WTC11 (cell line): ENCODE data around the gene ARHGAP45. TPM values are rescaled to one million over a fixed set of nuclear protein-coding genes. Genes with fewer than 3 reads are reported as not detected.

ENCODE experiments used
- ATAC-seq: fragments of 200-7000 bp; cut with Tn5 transposase; 2 replicates; pipeline ENCODE4 v1.10.0; 2021; ENCODE audit warnings: mild to moderate bottlenecking, moderate library complexity
- CTCF ChIA-PET: fragments of 300-600 bp; sonication (Branson Sonifier 250); formaldehyde crosslinking; loops from one replicate; lab custom pipeline; 2021; ENCODE audit warnings: antibody characterized with exemption; lab: Charles Lee
- POLR2A ChIA-PET: fragments of 350-600 bp; sonication (Branson Sonifier 250); formaldehyde crosslinking; loops from one replicate; lab custom pipeline; 2021; ENCODE audit warnings: antibody characterized with exemption; lab: Charles Lee
- DNase-seq: peaks from one replicate; pipeline ENCODE4 v3.0.0; 2021; ENCODE audit warnings: low spot score
- H3K27ac Mint-ChIP-seq: 2 replicates; pipeline ENCODE4 v1.8.0; 2021; ENCODE audit warnings: mixed read lengths
- H3K27me3 Mint-ChIP-seq: 2 replicates; pipeline ENCODE4 v1.8.0; 2021; ENCODE audit warnings: low read depth, mild to moderate bottlenecking, moderate library complexity, mixed read lengths
- H3K36me3 Mint-ChIP-seq: 2 replicates; pipeline ENCODE4 v1.8.0; 2021; ENCODE audit warnings: mixed read lengths
- H3K4me1 Mint-ChIP-seq: 2 replicates; pipeline ENCODE4 v1.8.0; 2022; ENCODE audit warnings: mixed read lengths
- H3K4me3 Mint-ChIP-seq: 2 replicates; pipeline ENCODE4 v1.8.0; 2021; ENCODE audit warnings: mild to moderate bottlenecking, moderate library complexity, mixed read lengths
- H3K9me3 Mint-ChIP-seq: 2 replicates; pipeline ENCODE4 v1.8.0; 2021; ENCODE audit warnings: mixed read lengths
- FOXP1 ChIP-seq: sonication (generic); formaldehyde crosslinking; IDR thresholded peaks from 2 replicates; pipeline ENCODE4 v1.8.0; 2022; ENCODE audit warnings: missing genetic modification reagents, mild to moderate bottlenecking, moderate library complexity, borderline replicate concordance
- IRF2 ChIP-seq: sonication (generic); formaldehyde crosslinking; IDR thresholded peaks from 2 replicates; pipeline ENCODE4 v1.8.0; 2022; ENCODE audit warnings: low read depth, missing genetic modification reagents, borderline replicate concordance
- SMAD4 ChIP-seq: sonication (generic); formaldehyde crosslinking; IDR thresholded peaks from 2 replicates; pipeline ENCODE4 v1.8.0; 2022; ENCODE audit warnings: mild to moderate bottlenecking, missing genetic modification reagents
- SOX15 ChIP-seq: fragments of 250-450 bp; sonication (Bioruptor Pico); IDR thresholded peaks from 2 replicates; pipeline ENCODE4 v1.9.0; 2021; ENCODE audit warnings: mild to moderate bottlenecking
- TP53 ChIP-seq: sonication (generic); formaldehyde crosslinking; IDR thresholded peaks from 2 replicates; pipeline ENCODE4 v1.8.1; 2023; ENCODE audit warnings: mild to moderate bottlenecking, missing genetic modification reagents
- ZNF416 ChIP-seq: fragments of 250-450 bp; sonication (Bioruptor Pico); IDR thresholded peaks from 2 replicates; pipeline ENCODE4 v1.9.0; 2021; ENCODE audit warnings: mild to moderate bottlenecking, inconsistent platforms
- total RNA-seq: library from RNA; stranded (reverse); gene quantifications from 3 replicates; pipeline ENCODE4 v1.2.3, GENCODE V29; 2021
- TF ChIP-seq, protein P1 (sequence below): sonication (generic); formaldehyde crosslinking; conservative IDR thresholded peaks from 2 replicates; pipeline ENCODE4 v1.8.1; 2022; ENCODE audit warnings: mild to moderate bottlenecking, missing genetic modification reagents
- TF ChIP-seq, protein P2 (sequence below): fragments of 250-450 bp; sonication (Bioruptor Pico); IDR thresholded peaks from 2 replicates; pipeline ENCODE4 v2.1.2; 2022; ENCODE audit warnings: mild to moderate bottlenecking, moderate library complexity
- TF ChIP-seq, protein P3 (sequence below): sonication (generic); formaldehyde crosslinking; IDR thresholded peaks from 2 replicates; pipeline ENCODE4 v1.8.1; 2023; ENCODE audit warnings: mild to moderate bottlenecking, missing genetic modification reagents, moderate library complexity
- TF ChIP-seq, protein P4 (sequence below): fragments of 250-450 bp; sonication (Bioruptor Pico); conservative IDR thresholded peaks from 2 replicates; pipeline ENCODE4 v1.9.0; 2021; ENCODE audit warnings: mild to moderate bottlenecking
- TF ChIP-seq, protein P5 (sequence below): sonication (generic); formaldehyde crosslinking; IDR thresholded peaks from 2 replicates; pipeline ENCODE4 v1.8.0; 2022; ENCODE audit warnings: missing genetic modification reagents
- TF ChIP-seq, protein P6 (sequence below): fragments of 250-450 bp; sonication (Bioruptor Pico); IDR thresholded peaks from 2 replicates; pipeline ENCODE4 v1.8.0; 2021; ENCODE audit warnings: mild to moderate bottlenecking
- TF ChIP-seq, protein P7 (sequence below): sonication (generic); formaldehyde crosslinking; IDR thresholded peaks from 2 replicates; pipeline ENCODE4 v1.8.1; 2023; ENCODE audit warnings: mild to moderate bottlenecking, missing genetic modification reagents

The ARHGAP45 gene
- total RNA-seq, 1 experiment from 2014 or later = 40.9 TPM

DNA sequence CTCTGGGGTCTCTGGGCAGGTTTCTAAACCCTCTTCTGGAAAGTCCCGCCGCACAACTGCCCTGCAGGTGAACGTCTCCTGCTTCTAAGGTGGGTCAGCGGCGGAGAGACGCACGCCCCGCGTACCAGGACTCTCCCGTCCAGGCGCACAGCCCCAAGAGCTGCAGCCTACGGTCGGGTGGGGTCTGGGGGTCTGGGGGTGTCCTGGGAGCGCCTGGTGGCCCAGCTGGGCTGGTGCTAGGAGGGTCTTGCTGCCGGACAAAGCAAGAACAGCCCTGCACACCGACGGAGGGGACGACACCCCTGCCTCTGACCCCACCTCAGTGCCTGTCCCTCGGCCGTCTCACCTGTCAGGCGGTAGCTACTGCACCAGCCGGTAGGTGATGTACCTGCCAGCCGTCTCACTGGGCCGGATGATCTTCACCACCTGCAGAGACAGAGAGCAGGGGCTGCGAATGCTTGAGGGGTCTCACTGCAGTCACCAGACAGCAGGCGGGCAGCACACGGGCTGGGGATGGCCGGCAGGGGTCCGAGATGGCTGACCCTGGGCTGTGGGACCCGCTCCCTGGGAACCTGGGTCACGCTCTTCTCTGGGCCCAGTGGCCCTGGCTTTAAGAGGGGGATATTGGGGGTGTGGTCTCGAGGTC lies 22.3 kb downstream of the ARHGAP45 start:
- Mint-ChIP-seq H3K9me3 (no peaks in the 10 kb centered on the region), H3K4me3 (no peak overlapping the region), H3K4me1 (0 out of 2 replicates have a peak, but pooled peaks cover 5% of the 10 kb centered on the region), H3K27me3 (no peaks in the 10 kb centered on the region), H3K36me3 (peaks cover 17% of the 10 kb centered on the region), H3K27ac (no peak overlapping the region)
- ChIA-PET POLR2A (interaction anchor here (0.6 kb wide), 1 partner anchor 48 kb away, joined by 3 read pairs; no protein-coding TSS in a partner anchor), CTCF (interaction anchor here (2.5 kb wide), 1 partner anchor 24 kb away, joined by 7 read pairs; no protein-coding TSS in a partner anchor)
- TF ChIP-seq, protein P1, sequence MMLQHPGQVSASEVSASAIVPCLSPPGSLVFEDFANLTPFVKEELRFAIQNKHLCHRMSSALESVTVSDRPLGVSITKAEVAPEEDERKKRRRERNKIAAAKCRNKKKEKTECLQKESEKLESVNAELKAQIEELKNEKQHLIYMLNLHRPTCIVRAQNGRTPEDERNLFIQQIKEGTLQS = no peak
- TF ChIP-seq SMAD4 = no peak
- TF ChIP-seq, protein P2, sequence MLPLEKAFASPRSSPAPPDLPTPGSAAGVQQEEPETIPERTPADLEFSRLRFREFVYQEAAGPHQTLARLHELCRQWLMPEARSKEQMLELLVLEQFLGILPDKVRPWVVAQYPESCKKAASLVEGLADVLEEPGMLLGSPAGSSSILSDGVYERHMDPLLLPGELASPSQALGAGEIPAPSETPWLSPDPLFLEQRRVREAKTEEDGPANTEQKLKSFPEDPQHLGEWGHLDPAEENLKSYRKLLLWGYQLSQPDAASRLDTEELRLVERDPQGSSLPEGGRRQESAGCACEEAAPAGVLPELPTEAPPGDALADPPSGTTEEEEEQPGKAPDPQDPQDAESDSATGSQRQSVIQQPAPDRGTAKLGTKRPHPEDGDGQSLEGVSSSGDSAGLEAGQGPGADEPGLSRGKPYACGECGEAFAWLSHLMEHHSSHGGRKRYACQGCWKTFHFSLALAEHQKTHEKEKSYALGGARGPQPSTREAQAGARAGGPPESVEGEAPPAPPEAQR (CRISPR knock-in tag) = no peak
- DNase-seq = no peak
- ATAC-seq = no peak

DNA sequence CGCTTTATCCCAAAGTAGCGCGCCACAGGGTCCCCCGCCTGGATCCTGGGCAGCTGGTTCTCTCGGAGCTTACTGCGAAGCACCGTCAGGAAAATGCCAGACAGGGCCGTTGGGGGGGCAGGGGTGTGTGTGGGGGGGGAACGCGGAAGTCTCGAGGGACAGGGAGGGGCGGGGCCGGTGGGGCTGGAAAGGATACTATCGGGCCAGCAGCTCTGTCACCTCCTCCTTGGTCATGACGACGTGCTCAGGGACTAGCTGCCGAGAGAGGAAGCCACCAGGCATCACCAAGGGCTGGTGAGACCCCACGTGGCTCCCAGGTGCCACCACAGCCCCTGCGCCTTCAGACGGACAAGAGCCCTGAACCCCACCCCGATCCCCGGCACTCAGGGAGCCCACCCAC lies 22.9 kb downstream of the ARHGAP45 start:
- POLR2A ChIA-PET = no interaction called here
- ATAC-seq (no peak), DNase-seq (no peak)
- Mint-ChIP-seq H3K27me3 (no peaks in the 10 kb centered on the region), H3K36me3 (peaks cover 13% of the 10 kb centered on the region), H3K27ac (no peak overlapping the region), H3K4me1 (0 out of 2 replicates have a peak, but pooled peaks cover 5% of the 10 kb centered on the region), H3K9me3 (no peaks in the 10 kb centered on the region), H3K4me3 (no peak overlapping the region)
- CTCF ChIA-PET = interaction anchor here (0.6 to 2.5 kb wide), 3 partner anchors 23 to 633 kb away, joined by 3 to 7 read pairs (median 5); no protein-coding TSS in a partner anchor
- TF ChIP-seq, protein P3, sequence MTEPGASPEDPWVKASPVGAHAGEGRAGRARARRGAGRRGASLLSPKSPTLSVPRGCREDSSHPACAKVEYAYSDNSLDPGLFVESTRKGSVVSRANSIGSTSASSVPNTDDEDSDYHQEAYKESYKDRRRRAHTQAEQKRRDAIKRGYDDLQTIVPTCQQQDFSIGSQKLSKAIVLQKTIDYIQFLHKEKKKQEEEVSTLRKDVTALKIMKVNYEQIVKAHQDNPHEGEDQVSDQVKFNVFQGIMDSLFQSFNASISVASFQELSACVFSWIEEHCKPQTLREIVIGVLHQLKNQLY (CRISPR knock-in tag) = no peak
- TF ChIP-seq TP53 = no peak
- no peak for TF ChIP-seq ZNF416 (CRISPR knock-in tag)
- TF ChIP-seq, protein P4, sequence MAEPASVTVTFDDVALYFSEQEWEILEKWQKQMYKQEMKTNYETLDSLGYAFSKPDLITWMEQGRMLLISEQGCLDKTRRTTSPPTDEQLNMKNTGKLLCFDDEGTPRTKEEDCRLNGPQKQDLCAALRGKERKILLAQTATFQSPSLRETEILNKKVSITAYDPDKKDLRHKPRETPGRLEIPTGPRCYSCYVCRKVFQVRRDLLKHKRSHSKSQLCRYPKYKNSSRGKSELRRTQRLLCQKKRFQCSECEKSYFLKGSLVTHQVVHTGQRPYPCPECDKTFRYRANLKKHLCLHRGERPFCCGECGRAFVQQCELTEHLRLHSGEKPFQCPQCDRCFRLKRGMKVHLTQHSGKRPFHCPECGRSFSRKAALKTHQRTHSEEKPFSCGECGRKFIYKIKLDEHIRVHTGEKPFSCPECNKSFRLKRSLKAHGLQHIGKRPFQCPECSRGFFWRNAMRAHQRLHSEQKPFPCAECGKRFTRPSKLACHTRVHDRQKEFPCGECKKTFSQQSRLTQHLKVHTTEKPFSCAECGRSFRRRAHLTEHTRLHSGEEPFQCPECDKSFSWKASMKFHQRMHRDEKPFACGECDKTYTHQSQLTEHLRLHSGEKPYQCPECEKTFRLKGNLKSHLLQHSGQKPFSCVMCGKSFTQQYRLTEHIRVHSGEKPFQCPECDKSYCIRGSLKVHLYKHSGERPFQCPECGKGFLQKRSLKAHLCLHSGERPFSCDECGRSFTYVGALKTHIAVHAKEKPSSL (CRISPR knock-in tag) = no peak
- no peak for TF ChIP-seq SOX15 (CRISPR knock-in tag)
- TF ChIP-seq, protein P5, sequence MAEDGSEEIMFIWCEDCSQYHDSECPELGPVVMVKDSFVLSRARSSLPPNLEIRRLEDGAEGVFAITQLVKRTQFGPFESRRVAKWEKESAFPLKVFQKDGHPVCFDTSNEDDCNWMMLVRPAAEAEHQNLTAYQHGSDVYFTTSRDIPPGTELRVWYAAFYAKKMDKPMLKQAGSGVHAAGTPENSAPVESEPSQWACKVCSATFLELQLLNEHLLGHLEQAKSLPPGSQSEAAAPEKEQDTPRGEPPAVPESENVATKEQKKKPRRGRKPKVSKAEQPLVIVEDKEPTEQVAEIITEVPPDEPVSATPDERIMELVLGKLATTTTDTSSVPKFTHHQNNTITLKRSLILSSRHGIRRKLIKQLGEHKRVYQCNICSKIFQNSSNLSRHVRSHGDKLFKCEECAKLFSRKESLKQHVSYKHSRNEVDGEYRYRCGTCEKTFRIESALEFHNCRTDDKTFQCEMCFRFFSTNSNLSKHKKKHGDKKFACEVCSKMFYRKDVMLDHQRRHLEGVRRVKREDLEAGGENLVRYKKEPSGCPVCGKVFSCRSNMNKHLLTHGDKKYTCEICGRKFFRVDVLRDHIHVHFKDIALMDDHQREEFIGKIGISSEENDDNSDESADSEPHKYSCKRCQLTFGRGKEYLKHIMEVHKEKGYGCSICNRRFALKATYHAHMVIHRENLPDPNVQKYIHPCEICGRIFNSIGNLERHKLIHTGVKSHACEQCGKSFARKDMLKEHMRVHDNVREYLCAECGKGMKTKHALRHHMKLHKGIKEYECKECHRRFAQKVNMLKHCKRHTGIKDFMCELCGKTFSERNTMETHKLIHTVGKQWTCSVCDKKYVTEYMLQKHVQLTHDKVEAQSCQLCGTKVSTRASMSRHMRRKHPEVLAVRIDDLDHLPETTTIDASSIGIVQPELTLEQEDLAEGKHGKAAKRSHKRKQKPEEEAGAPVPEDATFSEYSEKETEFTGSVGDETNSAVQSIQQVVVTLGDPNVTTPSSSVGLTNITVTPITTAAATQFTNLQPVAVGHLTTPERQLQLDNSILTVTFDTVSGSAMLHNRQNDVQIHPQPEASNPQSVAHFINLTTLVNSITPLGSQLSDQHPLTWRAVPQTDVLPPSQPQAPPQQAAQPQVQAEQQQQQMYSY (CRISPR knock-in tag) = no peak
- no peak for TF ChIP-seq SMAD4
- no peak for TF ChIP-seq FOXP1 (CRISPR knock-in tag)
- TF ChIP-seq, protein P1 = no peak
- no peak for TF ChIP-seq IRF2 (CRISPR knock-in tag)
- TF ChIP-seq, protein P6, sequence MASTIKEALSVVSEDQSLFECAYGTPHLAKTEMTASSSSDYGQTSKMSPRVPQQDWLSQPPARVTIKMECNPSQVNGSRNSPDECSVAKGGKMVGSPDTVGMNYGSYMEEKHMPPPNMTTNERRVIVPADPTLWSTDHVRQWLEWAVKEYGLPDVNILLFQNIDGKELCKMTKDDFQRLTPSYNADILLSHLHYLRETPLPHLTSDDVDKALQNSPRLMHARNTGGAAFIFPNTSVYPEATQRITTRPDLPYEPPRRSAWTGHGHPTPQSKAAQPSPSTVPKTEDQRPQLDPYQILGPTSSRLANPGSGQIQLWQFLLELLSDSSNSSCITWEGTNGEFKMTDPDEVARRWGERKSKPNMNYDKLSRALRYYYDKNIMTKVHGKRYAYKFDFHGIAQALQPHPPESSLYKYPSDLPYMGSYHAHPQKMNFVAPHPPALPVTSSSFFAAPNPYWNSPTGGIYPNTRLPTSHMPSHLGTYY (CRISPR knock-in tag) = no peak
- TF ChIP-seq, protein P7, sequence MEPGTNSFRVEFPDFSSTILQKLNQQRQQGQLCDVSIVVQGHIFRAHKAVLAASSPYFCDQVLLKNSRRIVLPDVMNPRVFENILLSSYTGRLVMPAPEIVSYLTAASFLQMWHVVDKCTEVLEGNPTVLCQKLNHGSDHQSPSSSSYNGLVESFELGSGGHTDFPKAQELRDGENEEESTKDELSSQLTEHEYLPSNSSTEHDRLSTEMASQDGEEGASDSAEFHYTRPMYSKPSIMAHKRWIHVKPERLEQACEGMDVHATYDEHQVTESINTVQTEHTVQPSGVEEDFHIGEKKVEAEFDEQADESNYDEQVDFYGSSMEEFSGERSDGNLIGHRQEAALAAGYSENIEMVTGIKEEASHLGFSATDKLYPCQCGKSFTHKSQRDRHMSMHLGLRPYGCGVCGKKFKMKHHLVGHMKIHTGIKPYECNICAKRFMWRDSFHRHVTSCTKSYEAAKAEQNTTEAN = no peak
